Gastrocnemius medialis (tissue), 4 donors: ENCODE data around the gene SLC22A31. TPM values are rescaled to one million over a fixed set of nuclear protein-coding genes. Genes with fewer than 3 reads are reported as not detected.

Experiments
- ATAC-seq, 2 donors: fragments of 150-250 bp; one replicate each; pipeline ENCODE4 v1.9.1; 2016
- DNase-seq, 2 donors: peaks; one replicate each; pipeline ENCODE4 v3.0.0-alpha.2; 2019
- H3K27ac ChIP-seq, 4 donors: fragments of 200-600 bp; sonication (generic); 1 replicate in 1 of 4; 2 replicates in 3 of 4; pipeline ENCODE4 v1.5.1; 2016 to 2018; ENCODE audit warnings: mild to moderate bottlenecking in 2 of 4, moderate library complexity in 1 of 4
- H3K27me3 ChIP-seq, 3 donors: fragments of 200-600 bp; sonication (generic) in 2 of 3; 1 replicate in 1 of 3; 2 replicates in 2 of 3; pipeline versions ENCODE4 v1.5.1 to v1.6.0; 2016 to 2019; ENCODE audit warnings: mild to moderate bottlenecking in 1 of 3, moderate library complexity in 1 of 3
- H3K36me3 ChIP-seq, 2 donors: fragments of 200-600 bp; sonication (generic) in 1 of 2; one replicate each; pipeline ENCODE4 v1.5.1; 2017 to 2018
- H3K4me1 ChIP-seq, 2 donors: fragments of 200-600 bp; sonication (generic) in 1 of 2; one replicate each; pipeline ENCODE4 v1.5.1; 2016 to 2017; ENCODE audit warnings: mild to moderate bottlenecking in 2 of 2
- H3K4me3 ChIP-seq, 4 donors: fragments of 200-600 bp; sonication (generic) in 3 of 4; 1 replicate in 1 of 4; 2 replicates in 3 of 4; pipeline ENCODE4 v1.5.1; 2016 to 2019; ENCODE audit warnings: mild to moderate bottlenecking in 2 of 4
- H3K9me3 ChIP-seq, 3 donors: fragments of 200-600 bp; sonication (generic) in 2 of 3; 1 replicate in 1 of 3; 2 replicates in 2 of 3; pipeline ENCODE4 v1.5.1; 2016 to 2019
- CTCF ChIP-seq, 5 experiments: fragments of 450-650 bp in 3 of 5; fragments of 200-600 bp in 2 of 5; sonication (generic) in 2 of 5; IDR thresholded peaks in 4 of 5; conservative IDR thresholded peaks in 1 of 5; 1 replicate in 4 of 5; 2 replicates in 1 of 5; pipeline ENCODE4 v1.5.1; 2016 to 2019; ENCODE audit warnings: antibody characterized with exemption in 5 of 5, mild to moderate bottlenecking in 3 of 5, moderate library complexity in 3 of 5
- POLR2A ChIP-seq, 2 donors: fragments of 450-650 bp; IDR thresholded peaks; one replicate each; pipeline ENCODE4 v1.6.1; 2017; ENCODE audit warnings: antibody characterized with exemption in 2 of 2, mild to moderate bottlenecking in 2 of 2, moderate library complexity in 2 of 2
- in situ Hi-C, 4 donors: fragments of 200-750 bp; cut with MboI; loops; one replicate each; pipeline versions ENCODE4 v1.15.0 to v1.8.0; 2017; ENCODE audit warnings: low sequenced_read_pairs in 4 of 4
- intact Hi-C: fragments of 100-400 bp; cut with DNase I; formaldehyde crosslinking; loops from one replicate; pipeline ENCODE4 v1.15.1; 2023; ENCODE audit warnings: low total_unique reads
- total RNA-seq, 4 donors: library from RNA; depleted of rRNA; stranded (reverse); fragments of >200 nt; gene quantifications; one replicate each; pipeline versions ENCODE4 v1.1.0 to v1.2.3, GENCODE V29; 2016

The SLC22A31 gene
- total RNA-seq, 4 donors from 2014 or later = not detected

- in situ Hi-C loops = no loop called here
- no peaks in the 10 kb centered on the region for H3K9me3 ChIP-seq
- TF ChIP-seq POLR2A (IDR thresholded peaks at IDR 0.05) = no peak
- no peak for TF ChIP-seq CTCF (IDR thresholded peaks at IDR 0.05 in 4 of 5, conservative IDR thresholded peaks at IDR 0.05 in 1 of 5)
- ATAC-seq (no peak), DNase-seq (no peak)
- intact Hi-C loops = loop anchor here (10.0 kb wide), 1 partner anchor 700 kb away; no protein-coding TSS in a partner anchor
- peaks cover 3 to 21% (median 11%) of the 10 kb centered on the region in 3 donors for H3K27me3 ChIP-seq
- H3K4me3 ChIP-seq = no peak overlapping the region
- H3K36me3 ChIP-seq = no peaks in the 10 kb centered on the region
- H3K27ac ChIP-seq = no peak overlapping the region
- H3K4me1 ChIP-seq = peaks cover 3% of the 10 kb centered on the region in 2 donors
Measured at GRCh38 chr16:89164847-89165680, 35.3 kb downstream of the SLC22A31 start.

- intact Hi-C loops (loop anchor here (10.0 kb wide), 1 partner anchor 700 kb away; no protein-coding TSS in a partner anchor), in situ Hi-C loops (no loop called here)
- no peak for ATAC-seq
Measured at GRCh38 chr16:89164436-89164835, 35.9 kb downstream of the SLC22A31 start.

GRCh38 chr16:89163297-89163696 is 37.0 kb downstream of the SLC22A31 start:
- H3K27me3 ChIP-seq = peaks cover 3 to 18% (median 5%) of the 10 kb centered on the region in 3 donors
- H3K9me3 ChIP-seq = no peaks in the 10 kb centered on the region
- in situ Hi-C loops (no loop called here), intact Hi-C loops (loop anchor here (10.0 kb wide), 1 partner anchor 698 kb away; no protein-coding TSS in a partner anchor)
- TF ChIP-seq CTCF (IDR thresholded peaks at IDR 0.05 in 4 of 5, conservative IDR thresholded peaks at IDR 0.05 in 1 of 5) (no peak), POLR2A (IDR thresholded peaks at IDR 0.05) (no peak)
- ATAC-seq = no peak
- H3K4me3 ChIP-seq = no peak overlapping the region
- H3K4me1 ChIP-seq = peaks cover 3% of the 10 kb centered on the region in 2 donors
- no peak overlapping the region for H3K27ac ChIP-seq
- no peak for DNase-seq
- no peaks in the 10 kb centered on the region for H3K36me3 ChIP-seq

More at GRCh38 chr16:89164436-89164835, 35.9 kb downstream of the SLC22A31 start:
- Histone ChIP-seq H3K4me1 (peaks cover 3% of the 10 kb centered on the region in 2 donors), H3K36me3 (no peaks in the 10 kb centered on the region), H3K27me3 (peaks cover 3 to 18% (median 11%) of the 10 kb centered on the region in 3 donors), H3K9me3 (no peaks in the 10 kb centered on the region), H3K4me3 (no peak overlapping the region), H3K27ac (no peak overlapping the region)
- TF ChIP-seq POLR2A (IDR thresholded peaks at IDR 0.05) (no peak), CTCF (IDR thresholded peaks at IDR 0.05 in 4 of 5, conservative IDR thresholded peaks at IDR 0.05 in 1 of 5) (no peak)
- no peak for DNase-seq

- Histone ChIP-seq H3K4me3 (no peak overlapping the region), H3K27ac (no peak overlapping the region), H3K27me3 (peaks cover 3 to 17% (median 3%) of the 10 kb centered on the region in 3 donors), H3K9me3 (no peaks in the 10 kb centered on the region), H3K4me1 (peaks cover 0 to under 1% of the 10 kb centered on the region in 2 donors), H3K36me3 (no peaks in the 10 kb centered on the region)
- intact Hi-C loops = loop anchor here (10.0 kb wide), 1 partner anchor 697 kb away; no protein-coding TSS in a partner anchor
- ATAC-seq (no peak), DNase-seq (no peak)
- TF ChIP-seq POLR2A (IDR thresholded peaks at IDR 0.05) (no peak), CTCF (IDR thresholded peaks at IDR 0.05 in 4 of 5, conservative IDR thresholded peaks at IDR 0.05 in 1 of 5) (no peak)
- in situ Hi-C loops = no loop called here
Measured at GRCh38 chr16:89161763-89162713, 38.3 kb downstream of the SLC22A31 start.
